Peyer's patch (tissue), 4 donors: Measurements from ENCODE around the gene NOL12. TPM values are rescaled to one million over a fixed set of nuclear protein-coding genes. Genes with fewer than 3 reads are reported as not detected.

Experiments used
- DNase-seq, 3 donors: peaks; one replicate each; pipeline ENCODE4 v3.0.0-alpha.2; 2017 to 2019
- H3K27ac ChIP-seq, 4 donors: fragments of 200-600 bp; sonication (generic); one replicate each; pipeline ENCODE4 v1.5.1; 2016 to 2019
- H3K27me3 ChIP-seq, 2 donors: fragments of 200-600 bp; sonication (generic); one replicate each; pipeline ENCODE4 v1.5.1; 2019
- H3K36me3 ChIP-seq, 3 donors: fragments of 200-600 bp; sonication (generic); one replicate each; pipeline ENCODE4 v1.5.1; 2016 to 2019
- H3K4me1 ChIP-seq, 4 donors: fragments of 200-600 bp; sonication (generic); one replicate each; pipeline ENCODE4 v1.5.1; 2016 to 2019
- H3K4me3 ChIP-seq, 4 donors: fragments of 200-600 bp; sonication (generic); 1 replicate in 3 of 4; 2 replicates in 1 of 4; pipeline ENCODE4 v1.5.1; 2016 to 2019; ENCODE audit warnings: mild to moderate bottlenecking in 1 of 4
- H3K9me3 ChIP-seq, 4 donors: fragments of 200-600 bp; sonication (generic); one replicate each; pipeline ENCODE4 v1.5.1; 2016 to 2019; ENCODE audit warnings: mild to moderate bottlenecking in 1 of 4
- CTCF ChIP-seq, 6 experiments: fragments of 450-650 bp in 4 of 6; fragments of 200-600 bp in 2 of 6; sonication (generic) in 1 of 6; IDR thresholded peaks; one replicate each; pipeline ENCODE4 v1.5.1; 2017 to 2019; ENCODE audit warnings: antibody characterized with exemption in 6 of 6, mild to moderate bottlenecking in 3 of 6, moderate library complexity in 1 of 6
- POLR2A ChIP-seq, 2 donors: fragments of 450-650 bp; IDR thresholded peaks; one replicate each; pipeline ENCODE4 v1.5.1; 2017; ENCODE audit warnings: antibody characterized with exemption in 2 of 2, mild to moderate bottlenecking in 2 of 2, moderate library complexity in 2 of 2
- total RNA-seq, 4 donors: library from RNA; depleted of rRNA; stranded (reverse); fragments of >200 nt; gene quantifications; one replicate each; pipeline ENCODE4 v1.1.0, GENCODE V29; 2016

NOL12 gene
- total RNA-seq, 4 donors from 2014 or later: 37.5 to 144 (median 57.1) TPM

- H3K27ac ChIP-seq: no peak overlapping the region
- H3K4me1 ChIP-seq: peaks cover 3 to 22% (median 8%) of the 10 kb centered on the region in 4 donors
- H3K36me3 ChIP-seq: peaks cover 0 to 22% (median 0%) of the 10 kb centered on the region in 3 donors
- no peak for TF ChIP-seq POLR2A (IDR thresholded peaks at IDR 0.05)
- no peak for TF ChIP-seq CTCF (IDR thresholded peaks at IDR 0.05)
- DNase-seq: no peak
- H3K9me3 ChIP-seq: no peaks in the 10 kb centered on the region
- no peak overlapping the region for H3K4me3 ChIP-seq
- H3K27me3 ChIP-seq: no peaks in the 10 kb centered on the region
Measured at GRCh38 chr22:37669586-37669985, 16.6 kb upstream of the NOL12 start.

GRCh38 chr22:37672206-37672919 lies 13.8 kb upstream of the NOL12 start:
- no peaks in the 10 kb centered on the region for H3K9me3 ChIP-seq
- peak overlapping the region in 2 of 4 donors; percentile 93 to 98 for H3K27ac ChIP-seq
- peaks cover 3 to 48% (median 15%) of the 10 kb centered on the region in 4 donors for H3K4me1 ChIP-seq
- TF ChIP-seq POLR2A (IDR thresholded peaks at IDR 0.05) (no peak), CTCF (IDR thresholded peaks at IDR 0.05) (peak in 1 of 6 experiments; percentile 12)
- no peak overlapping the region for H3K4me3 ChIP-seq
- H3K27me3 ChIP-seq: no peaks in the 10 kb centered on the region
- peaks cover 0 to under 1% (median 0%) of the 10 kb centered on the region in 3 donors for H3K36me3 ChIP-seq
- DNase-seq: peak in 1 of 3 donors; percentile 47

- peaks cover 3 to 54% (median 15%) of the 10 kb centered on the region in 4 donors for H3K4me1 ChIP-seq
- H3K9me3 ChIP-seq: no peaks in the 10 kb centered on the region
- TF ChIP-seq CTCF (IDR thresholded peaks at IDR 0.05) (no peak), POLR2A (IDR thresholded peaks at IDR 0.05) (no peak)
- H3K36me3 ChIP-seq: no peaks in the 10 kb centered on the region
- no peak for DNase-seq
- H3K27me3 ChIP-seq: no peaks in the 10 kb centered on the region
- peak overlapping the region in 3 of 4 donors; percentile 10 to 98 (median 93) for H3K27ac ChIP-seq
- H3K4me3 ChIP-seq: no peak overlapping the region
Measured at GRCh38 chr22:37672920-37673455, 13.2 kb upstream of the NOL12 start.

GRCh38 chr22:37674248-37674647 lies 11.9 kb upstream of the NOL12 start:
- peak overlapping the region; percentile 90 to 98 (median 92) for H3K27ac ChIP-seq
- no peak overlapping the region for H3K4me3 ChIP-seq
- TF ChIP-seq POLR2A (IDR thresholded peaks at IDR 0.05): no peak
- no peak for TF ChIP-seq CTCF (IDR thresholded peaks at IDR 0.05)
- peaks cover 3 to 59% (median 15%) of the 10 kb centered on the region in 4 donors for H3K4me1 ChIP-seq
- no peak for DNase-seq
- no peaks in the 10 kb centered on the region for H3K36me3 ChIP-seq
- H3K27me3 ChIP-seq: no peaks in the 10 kb centered on the region
- H3K9me3 ChIP-seq: no peaks in the 10 kb centered on the region

- Histone ChIP-seq H3K4me1 (peaks cover 3 to 59% (median 15%) of the 10 kb centered on the region in 4 donors), H3K27ac (peak within 1 kb of the TSS; percentile 90 to 98 (median 92)), H3K36me3 (no peaks in the 10 kb centered on the region), H3K4me3 (peak within 1 kb of the TSS; percentile 50 to 68 (median 62)), H3K27me3 (no peaks in the 10 kb centered on the region), H3K9me3 (no peaks in the 10 kb centered on the region)
- TF ChIP-seq POLR2A (IDR thresholded peaks at IDR 0.05): no peak
- TF ChIP-seq CTCF (IDR thresholded peaks at IDR 0.05): peak in 1 of 6 experiments; percentile 27
- peak; percentile 83 to 95 (median 92) for DNase-seq
Measured at GRCh38 chr22:37674951-37675929, 10.9 kb upstream of the NOL12 start, which contains the start of gene LGALS1. Gene LGALS1, plus strand, starts transcription at chr22:37675636. Its CDS starts 67 bp downstream, at chr22:37675703.
